ENCODE results near the gene C6orf141. TPM values are rescaled to one million over a fixed set of nuclear protein-coding genes. Genes with fewer than 3 reads are reported as not detected.

C6orf141 gene
- total RNA-seq, 1 experiment from 2014 or later, result 31.6 TPM

DNA sequence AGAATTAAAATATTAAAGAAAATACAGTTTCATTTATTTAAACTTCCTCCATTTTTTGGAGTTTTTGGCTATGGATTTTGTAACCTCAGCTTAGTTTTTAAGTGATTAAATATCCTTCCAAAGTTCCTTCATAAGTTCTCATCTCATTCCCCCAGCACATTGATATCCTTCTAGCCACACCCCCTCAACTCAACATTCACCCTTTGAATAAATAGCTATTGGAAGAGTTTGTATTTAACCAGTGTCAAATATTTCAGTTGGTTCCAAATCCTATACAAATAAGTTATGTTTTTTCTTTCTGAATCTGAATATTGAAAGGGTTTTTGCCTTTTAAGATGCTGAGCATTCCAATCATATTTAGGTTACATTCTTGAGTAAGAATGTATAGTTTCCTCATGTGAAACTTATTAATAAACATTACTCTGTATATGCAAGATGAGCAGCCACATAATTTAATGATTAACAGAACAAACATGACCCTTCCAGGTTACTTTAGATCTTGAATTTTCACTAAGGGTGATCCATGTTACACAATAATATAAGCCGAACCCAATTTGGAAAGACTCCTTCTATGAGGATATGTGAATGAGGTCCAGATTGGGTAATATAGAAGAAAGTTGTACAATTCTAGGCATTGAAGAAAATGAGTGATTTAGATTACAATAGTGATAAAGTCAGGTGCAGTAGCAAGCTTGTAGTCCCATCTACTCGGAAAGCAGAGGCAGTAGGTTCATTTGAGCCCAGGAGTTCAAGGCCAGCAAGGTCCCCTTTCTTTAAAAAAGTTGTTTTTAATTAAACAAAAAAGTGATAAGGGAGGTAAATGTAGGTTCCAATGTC, 37.1 kb upstream of the C6orf141 start:
- Histone ChIP-seq H3K36me3 (ENCODE audit: control insufficient read depth in 1 of 2, insufficient read depth in 2 of 2, low read length in 2 of 2) (no peaks in the 10 kb centered on the region), H4K20me1 (ENCODE audit: insufficient read depth) (no peaks in the 10 kb centered on the region), H3K9me3 (ENCODE audit: control insufficient read depth in 1 of 2, insufficient read depth in 1 of 2, low read depth in 1 of 2, low read length in 2 of 2) (no peaks in the 10 kb centered on the region; a peak in 1 of 4 replicates), H3K9ac (ENCODE audit: low read length) (no peak overlapping the region), H3K9me2 (ENCODE audit: insufficient read depth) (peaks cover 3% of the 10 kb centered on the region; the same call in 1 of the 2 replicates), H3K79me2 (ENCODE audit: insufficient read depth, low read length) (no peaks in the 10 kb centered on the region), H2AFZ (ENCODE audit: low read depth, low read length, poor library complexity, severe bottlenecking) (no peak overlapping the region), H3K4me2 (ENCODE audit: low read length) (no peak overlapping the region), H3K27me3 (ENCODE audit: insufficient read depth, low read length) (no peaks in the 10 kb centered on the region), H3K4me1 (ENCODE audit: control insufficient read depth in 1 of 2, insufficient read depth in 2 of 2, low read length in 2 of 2) (no peaks in the 10 kb centered on the region), H3K4me3 (replicated peaks in 1 of 2; ENCODE audit: low read depth in 1 of 2, low read length in 2 of 2) (no peak overlapping the region), H3K27ac (ENCODE audit: low read depth, low read length) (no peak overlapping the region)
- intact Hi-C loops (cut with micrococcal nuclease), result no loop called here
- TF ChIP-seq, protein P1, sequence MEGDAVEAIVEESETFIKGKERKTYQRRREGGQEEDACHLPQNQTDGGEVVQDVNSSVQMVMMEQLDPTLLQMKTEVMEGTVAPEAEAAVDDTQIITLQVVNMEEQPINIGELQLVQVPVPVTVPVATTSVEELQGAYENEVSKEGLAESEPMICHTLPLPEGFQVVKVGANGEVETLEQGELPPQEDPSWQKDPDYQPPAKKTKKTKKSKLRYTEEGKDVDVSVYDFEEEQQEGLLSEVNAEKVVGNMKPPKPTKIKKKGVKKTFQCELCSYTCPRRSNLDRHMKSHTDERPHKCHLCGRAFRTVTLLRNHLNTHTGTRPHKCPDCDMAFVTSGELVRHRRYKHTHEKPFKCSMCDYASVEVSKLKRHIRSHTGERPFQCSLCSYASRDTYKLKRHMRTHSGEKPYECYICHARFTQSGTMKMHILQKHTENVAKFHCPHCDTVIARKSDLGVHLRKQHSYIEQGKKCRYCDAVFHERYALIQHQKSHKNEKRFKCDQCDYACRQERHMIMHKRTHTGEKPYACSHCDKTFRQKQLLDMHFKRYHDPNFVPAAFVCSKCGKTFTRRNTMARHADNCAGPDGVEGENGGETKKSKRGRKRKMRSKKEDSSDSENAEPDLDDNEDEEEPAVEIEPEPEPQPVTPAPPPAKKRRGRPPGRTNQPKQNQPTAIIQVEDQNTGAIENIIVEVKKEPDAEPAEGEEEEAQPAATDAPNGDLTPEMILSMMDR (IDR thresholded peaks at IDR 0.05 in 2 of 3, conservative IDR thresholded peaks at IDR 0.05 in 1 of 3; ENCODE audit: borderline replicate concordance in 1 of 3, insufficient read depth in 1 of 3, low read depth in 2 of 3, low read length in 2 of 3), result no peak
- TF ChIP-seq EZH2phosphoT487 (IDR thresholded peaks at IDR 0.05; ENCODE audit: borderline replicate concordance) (no peak), EZH2 (IDR thresholded peaks at IDR 0.05) (no peak), ZFX (IDR thresholded peaks at IDR 0.05) (no peak), POLR2A (IDR thresholded peaks at IDR 0.05; ENCODE audit: borderline replicate concordance, extremely low read depth, insufficient read depth, insufficient read length) (no peak), ELF1 (IDR thresholded peaks at IDR 0.05; ENCODE audit: borderline replicate concordance, low read depth) (no peak), EGR1 (IDR thresholded peaks at IDR 0.05; ENCODE audit: low read depth) (no peak), SIN3A (IDR thresholded peaks at IDR 0.05; ENCODE audit: low read depth) (no peak), CBX3 (IDR thresholded peaks at IDR 0.05; ENCODE audit: low read depth) (no peak)
- TF ChIP-seq, protein P2, sequence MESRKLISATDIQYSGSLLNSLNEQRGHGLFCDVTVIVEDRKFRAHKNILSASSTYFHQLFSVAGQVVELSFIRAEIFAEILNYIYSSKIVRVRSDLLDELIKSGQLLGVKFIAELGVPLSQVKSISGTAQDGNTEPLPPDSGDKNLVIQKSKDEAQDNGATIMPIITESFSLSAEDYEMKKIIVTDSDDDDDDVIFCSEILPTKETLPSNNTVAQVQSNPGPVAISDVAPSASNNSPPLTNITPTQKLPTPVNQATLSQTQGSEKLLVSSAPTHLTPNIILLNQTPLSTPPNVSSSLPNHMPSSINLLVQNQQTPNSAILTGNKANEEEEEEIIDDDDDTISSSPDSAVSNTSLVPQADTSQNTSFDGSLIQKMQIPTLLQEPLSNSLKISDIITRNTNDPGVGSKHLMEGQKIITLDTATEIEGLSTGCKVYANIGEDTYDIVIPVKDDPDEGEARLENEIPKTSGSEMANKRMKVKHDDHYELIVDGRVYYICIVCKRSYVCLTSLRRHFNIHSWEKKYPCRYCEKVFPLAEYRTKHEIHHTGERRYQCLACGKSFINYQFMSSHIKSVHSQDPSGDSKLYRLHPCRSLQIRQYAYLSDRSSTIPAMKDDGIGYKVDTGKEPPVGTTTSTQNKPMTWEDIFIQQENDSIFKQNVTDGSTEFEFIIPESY (IDR thresholded peaks at IDR 0.05; ENCODE audit: extremely low read depth, insufficient replicate concordance, low read length), result no peak
- DNase-seq (ENCODE audit: low read depth, low spot score) (no peak), ATAC-seq (no peak)
- ChIA-PET POLR2A (no interaction called here), RAD21 (ENCODE audit: low non-redundant PET in 1 of 2, low total read pairs in 2 of 2, uncharacterized antibody in 2 of 2, unreplicated experiment in 2 of 2) (no interaction called here), CTCF (interaction anchor here (1.5 kb wide), 1 partner anchor 18 kb away, joined by 4 read pairs; no protein-coding TSS in a partner anchor)
- no TSS peak for BruUV-seq (replicated peaks)

Data from HCT116 (cell line).